ENCODE measurements around the gene SON.

Gene SON

DNA sequence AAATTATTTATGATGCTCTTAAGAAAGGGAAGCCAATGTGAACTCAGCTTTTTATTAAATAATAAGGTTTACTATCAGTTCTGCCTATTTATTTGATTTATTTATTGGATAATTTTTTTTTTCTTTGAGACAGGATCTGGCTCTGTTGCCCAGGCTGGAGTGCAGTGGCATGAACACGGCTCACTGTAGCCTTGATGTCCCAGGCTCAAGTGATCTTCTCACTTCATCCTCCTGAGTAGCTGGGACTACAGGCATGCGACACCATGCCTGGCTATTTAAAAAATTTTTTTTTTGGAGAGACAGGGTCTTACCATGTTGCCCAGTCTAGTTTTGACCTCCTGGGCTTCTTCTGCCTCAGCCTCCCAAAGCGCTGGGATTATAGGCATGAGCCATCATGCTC is 30.4 kb upstream of the SON start:
- TF ChIP-seq, protein P1, sequence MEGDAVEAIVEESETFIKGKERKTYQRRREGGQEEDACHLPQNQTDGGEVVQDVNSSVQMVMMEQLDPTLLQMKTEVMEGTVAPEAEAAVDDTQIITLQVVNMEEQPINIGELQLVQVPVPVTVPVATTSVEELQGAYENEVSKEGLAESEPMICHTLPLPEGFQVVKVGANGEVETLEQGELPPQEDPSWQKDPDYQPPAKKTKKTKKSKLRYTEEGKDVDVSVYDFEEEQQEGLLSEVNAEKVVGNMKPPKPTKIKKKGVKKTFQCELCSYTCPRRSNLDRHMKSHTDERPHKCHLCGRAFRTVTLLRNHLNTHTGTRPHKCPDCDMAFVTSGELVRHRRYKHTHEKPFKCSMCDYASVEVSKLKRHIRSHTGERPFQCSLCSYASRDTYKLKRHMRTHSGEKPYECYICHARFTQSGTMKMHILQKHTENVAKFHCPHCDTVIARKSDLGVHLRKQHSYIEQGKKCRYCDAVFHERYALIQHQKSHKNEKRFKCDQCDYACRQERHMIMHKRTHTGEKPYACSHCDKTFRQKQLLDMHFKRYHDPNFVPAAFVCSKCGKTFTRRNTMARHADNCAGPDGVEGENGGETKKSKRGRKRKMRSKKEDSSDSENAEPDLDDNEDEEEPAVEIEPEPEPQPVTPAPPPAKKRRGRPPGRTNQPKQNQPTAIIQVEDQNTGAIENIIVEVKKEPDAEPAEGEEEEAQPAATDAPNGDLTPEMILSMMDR (IDR thresholded peaks at IDR 0.05; ENCODE audit: low read depth, low read length), result no peak
- DNase-seq (ENCODE audit: extremely low read depth, low read depth), result no peak

DNA sequence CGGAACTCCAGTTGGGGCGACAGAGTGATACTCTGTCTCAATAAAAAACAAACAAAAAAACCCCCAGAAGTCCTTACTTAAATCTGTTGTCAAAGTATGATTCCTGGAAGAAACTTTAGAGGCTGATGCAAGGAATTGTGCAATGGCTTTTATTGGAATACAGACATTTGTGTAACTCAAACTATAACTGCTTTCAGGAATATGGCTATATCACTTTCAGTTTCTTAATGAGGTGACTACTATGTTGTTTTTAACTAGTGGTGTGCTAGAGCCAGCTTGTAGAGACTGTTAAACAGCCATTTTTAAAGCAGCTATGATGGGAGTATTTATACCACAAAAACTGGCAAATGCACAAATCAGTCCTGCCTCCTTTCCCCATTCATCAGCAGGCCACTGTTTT is 28.6 kb upstream of the SON start:
- peak; percentile 32 for DNase-seq (ENCODE audit: extremely low read depth, low read depth)
- TF ChIP-seq, protein P1 (IDR thresholded peaks at IDR 0.05; ENCODE audit: low read depth, low read length), result no peak

DNA sequence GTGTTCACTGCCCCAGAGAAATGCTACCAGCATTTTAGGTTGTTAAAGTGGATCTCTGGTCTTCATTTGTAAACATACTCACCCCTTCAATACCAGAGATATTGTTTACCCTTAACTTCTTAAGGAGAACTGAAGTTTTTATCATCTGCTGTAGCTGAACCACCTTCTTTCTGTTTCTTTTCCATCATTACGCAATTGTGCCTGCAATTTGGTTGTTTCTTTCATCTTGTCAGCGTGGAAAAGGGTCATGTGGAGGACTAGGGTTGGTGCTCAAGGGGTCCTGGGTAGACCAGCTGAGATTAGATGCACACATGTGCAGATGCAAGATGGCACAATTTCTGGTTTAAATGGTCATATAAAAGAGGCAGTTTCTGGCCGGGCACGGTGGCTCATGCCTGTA is 23.9 kb upstream of the SON start:
- TF ChIP-seq, protein P1 (IDR thresholded peaks at IDR 0.05; ENCODE audit: low read depth, low read length), result no peak
- no peak for DNase-seq (ENCODE audit: extremely low read depth, low read depth)

DNA sequence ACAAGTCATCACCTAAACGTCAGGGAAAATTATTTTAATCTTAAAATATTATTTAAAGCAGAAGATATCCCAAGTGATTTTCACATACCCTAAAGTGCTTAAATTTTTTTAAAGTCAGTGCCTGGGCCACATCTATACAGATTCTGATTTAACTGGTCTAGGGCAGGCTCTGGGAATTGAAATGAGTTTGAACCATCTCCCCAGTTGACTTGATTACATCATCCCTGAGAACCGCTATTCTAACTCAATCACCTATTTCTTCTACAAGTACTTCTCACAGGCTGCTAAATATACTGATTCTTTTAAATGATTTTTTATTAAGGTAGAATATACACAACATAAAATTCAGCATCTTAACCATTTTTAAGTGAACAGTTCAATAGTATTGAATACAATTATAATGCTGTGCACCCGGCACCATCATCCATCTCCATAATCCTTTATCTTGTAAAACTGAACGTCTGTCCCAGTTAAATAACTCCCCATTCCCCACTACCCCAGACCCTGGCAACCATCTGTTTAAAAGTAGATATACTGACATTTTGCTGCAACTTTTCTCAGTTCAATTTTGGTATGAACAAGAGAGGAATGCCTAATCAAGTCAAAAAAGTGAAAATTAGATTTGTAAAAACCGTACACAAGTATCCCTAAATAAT is 20.4 kb upstream of the SON start:
- TF ChIP-seq, protein P1 (IDR thresholded peaks at IDR 0.05; ENCODE audit: low read depth, low read length), result no peak
- DNase-seq (ENCODE audit: extremely low read depth, low read depth), result no peak

DNA sequence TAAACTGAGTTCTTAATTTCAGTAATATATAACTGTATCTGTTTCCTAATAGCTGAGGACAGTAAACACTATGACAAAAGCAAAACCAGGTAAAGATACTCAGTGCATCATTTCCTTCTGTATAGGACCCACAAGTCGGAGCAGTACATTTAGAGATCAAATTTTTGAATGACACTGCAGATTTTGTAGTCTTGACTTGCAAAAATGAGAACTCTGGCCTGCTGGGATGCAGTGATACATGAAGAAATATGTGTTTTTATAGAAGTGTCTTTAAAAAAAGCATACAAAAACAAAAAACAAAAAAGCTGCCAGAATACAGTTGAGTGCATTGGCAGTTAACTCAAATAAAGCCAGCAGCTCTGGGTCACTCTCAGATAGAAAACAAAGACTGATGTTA is 19.9 kb upstream of the SON start:
- DNase-seq (ENCODE audit: extremely low read depth, low read depth), result no peak
- TF ChIP-seq, protein P1 (IDR thresholded peaks at IDR 0.05; ENCODE audit: low read depth, low read length), result no peak

DNA sequence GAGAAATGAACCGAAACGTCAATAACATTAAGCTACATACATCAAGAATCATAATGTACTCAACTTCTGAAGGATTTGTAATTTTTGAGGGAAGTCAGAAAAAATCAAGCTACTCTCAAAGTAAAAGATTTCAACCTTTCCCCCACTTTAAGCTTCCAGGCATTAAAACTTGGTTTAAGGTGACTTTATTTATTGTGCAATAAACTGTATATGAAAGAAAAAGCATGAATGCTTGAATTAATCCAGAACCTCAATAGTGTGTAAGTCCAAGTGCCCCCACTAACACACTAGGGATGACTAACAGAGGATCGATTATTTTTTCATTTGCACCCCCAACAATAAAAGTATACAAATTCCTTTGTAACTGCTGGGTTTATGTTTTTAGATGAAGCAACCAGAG is 11.8 kb upstream of the SON start:
- TF ChIP-seq, protein P1 (IDR thresholded peaks at IDR 0.05; ENCODE audit: low read depth, low read length), result no peak
- no peak for DNase-seq (ENCODE audit: extremely low read depth, low read depth)

DNA sequence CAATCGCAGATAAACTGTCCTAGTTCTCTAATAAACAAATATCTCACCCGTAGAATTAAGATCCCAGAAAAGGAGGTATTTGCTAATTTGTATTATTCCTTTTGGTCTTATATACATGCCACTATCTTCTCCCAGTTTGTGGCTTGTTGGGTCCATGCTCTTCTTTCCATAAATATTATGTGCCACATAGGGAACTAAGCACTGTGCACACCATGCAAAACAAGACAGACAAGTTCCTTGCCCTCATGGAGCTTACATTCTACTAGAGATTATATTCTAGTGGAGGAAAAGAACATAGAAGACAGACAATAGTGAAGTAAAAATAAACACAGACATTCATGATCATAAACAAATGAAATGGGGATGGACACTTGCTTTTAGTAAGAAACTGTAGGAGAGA is 5.6 kb upstream of the SON start:
- TF ChIP-seq, protein P1 (IDR thresholded peaks at IDR 0.05; ENCODE audit: low read depth, low read length), result no peak
- no peak for DNase-seq (ENCODE audit: extremely low read depth, low read depth)
